ENCODE results near the gene C5orf15. TPM values are rescaled to one million over a fixed set of nuclear protein-coding genes. Genes with fewer than 3 reads are reported as not detected.

Gene C5orf15
- total RNA-seq, 1 experiment from 2014 or later: 28.8 TPM

DNA sequence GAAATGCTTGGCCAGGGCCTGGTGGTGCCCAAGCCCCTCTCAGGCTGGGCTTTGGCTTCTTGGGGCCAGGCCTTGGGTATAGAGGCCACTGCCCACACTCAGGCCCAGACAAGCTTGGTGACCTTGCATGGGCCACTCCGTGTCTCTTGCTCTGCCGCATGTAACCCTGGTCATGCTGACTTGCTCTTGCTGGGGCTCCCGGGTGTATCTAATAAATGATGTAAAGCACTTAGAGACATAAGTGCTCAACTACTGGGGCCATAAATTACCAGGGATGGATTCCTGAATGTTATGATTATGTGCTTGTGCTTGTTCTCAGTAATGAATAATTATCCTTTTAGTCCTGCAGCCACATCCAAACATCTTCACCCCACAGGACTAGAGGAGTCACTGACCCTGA is 54.0 kb downstream of the C5orf15 start (continued):
- TF ChIP-seq POLR2AphosphoS5 (IDR thresholded peaks at IDR 0.05; ENCODE audit: low read depth, low read length) (no peak), POLR2A (IDR thresholded peaks at IDR 0.05; ENCODE audit: borderline replicate concordance, extremely low read depth, insufficient read depth, insufficient read length) (no peak), FOSL1 (IDR thresholded peaks at IDR 0.05; ENCODE audit: low read depth) (no peak), TCF7L2 (IDR thresholded peaks at IDR 0.05; ENCODE audit: borderline replicate concordance, extremely low read depth, insufficient read depth, insufficient read length) (no peak), YY1 (IDR thresholded peaks at IDR 0.05; ENCODE audit: extremely low read depth, insufficient replicate concordance, low read depth, low read length) (no peak)

DNA sequence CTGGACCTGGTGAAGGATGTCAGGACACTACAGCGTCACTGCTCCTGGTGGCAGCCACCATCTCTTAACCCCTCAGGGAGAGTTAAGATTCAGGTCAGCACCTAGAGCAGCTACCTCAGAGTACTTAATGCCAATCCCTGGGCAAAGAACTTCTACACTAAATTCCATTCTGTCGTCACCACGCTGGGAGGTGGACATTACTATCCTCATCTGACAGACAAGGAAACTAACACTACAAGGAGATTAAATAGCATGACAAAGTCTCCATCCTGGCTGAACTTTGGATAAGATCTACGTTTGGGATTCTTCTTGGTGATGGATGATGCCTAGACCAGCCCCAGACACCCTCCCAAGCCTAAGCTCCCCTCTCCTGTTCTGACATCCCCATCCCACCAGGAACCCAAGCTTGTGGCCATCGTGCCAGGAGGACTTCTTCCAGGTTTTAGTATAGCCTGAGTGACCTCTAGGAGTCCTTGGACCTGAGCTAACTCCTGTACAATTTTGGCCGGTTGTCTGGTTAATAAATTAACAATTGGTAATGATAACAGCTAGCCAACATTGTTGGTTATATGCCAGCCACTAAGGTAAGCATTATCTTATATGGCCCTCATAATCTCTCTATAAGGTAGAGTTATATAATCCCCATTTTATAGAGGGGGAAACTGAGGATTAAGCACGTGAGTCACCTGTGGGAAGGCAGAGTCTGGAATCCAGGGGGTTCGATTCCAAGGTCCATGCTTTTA is 54.8 kb downstream of the C5orf15 start:
- intact Hi-C loops (cut with micrococcal nuclease): no loop called here
- no peaks in the 10 kb centered on the region for H3K9me2 ChIP-seq (ENCODE audit: insufficient read depth)
- ATAC-seq (no peak), DNase-seq (ENCODE audit: low read depth, low spot score) (no peak)
- CTCF ChIA-PET: no interaction called here
- POLR2A ChIA-PET: no interaction called here
- H3K9me3 ChIP-seq (ENCODE audit: control insufficient read depth in 1 of 2, insufficient read depth in 1 of 2, low read depth in 1 of 2, low read length in 2 of 2): no peaks in the 10 kb centered on the region
- no peak overlapping the region for H3K4me2 ChIP-seq (ENCODE audit: low read length)
- no peak overlapping the region for H3K27ac ChIP-seq (ENCODE audit: low read depth, low read length)
- no peak overlapping the region for H2AFZ ChIP-seq (ENCODE audit: low read depth, low read length, poor library complexity, severe bottlenecking)
- H4K20me1 ChIP-seq (ENCODE audit: insufficient read depth): no peaks in the 10 kb centered on the region
- H3K27me3 ChIP-seq (ENCODE audit: insufficient read depth, low read length): no peaks in the 10 kb centered on the region
- RAD21 ChIA-PET (ENCODE audit: low non-redundant PET in 1 of 2, low total read pairs in 2 of 2, uncharacterized antibody in 2 of 2, unreplicated experiment in 2 of 2): no interaction called here
- H3K4me3 ChIP-seq (replicated peaks in 1 of 2; ENCODE audit: low read depth in 1 of 2, low read length in 2 of 2): no peak overlapping the region
- H3K36me3 ChIP-seq (ENCODE audit: control insufficient read depth in 1 of 2, insufficient read depth in 2 of 2, low read length in 2 of 2): no peaks in the 10 kb centered on the region
- H3K4me1 ChIP-seq (ENCODE audit: control insufficient read depth in 1 of 2, insufficient read depth in 2 of 2, low read length in 2 of 2): no peaks in the 10 kb centered on the region
- H3K9ac ChIP-seq (ENCODE audit: low read length): no peak overlapping the region
- BruUV-seq (replicated peaks): no TSS peak
- H3K79me2 ChIP-seq (ENCODE audit: insufficient read depth, low read length): no peaks in the 10 kb centered on the region
- TF ChIP-seq POLR2AphosphoS5 (IDR thresholded peaks at IDR 0.05; ENCODE audit: low read depth, low read length) (no peak), EZH2 (IDR thresholded peaks at IDR 0.05) (no peak), SRF (IDR thresholded peaks at IDR 0.05; ENCODE audit: low read depth) (no peak), POLR2A (IDR thresholded peaks at IDR 0.05; ENCODE audit: borderline replicate concordance, extremely low read depth, insufficient read depth, insufficient read length) (no peak), TCF7L2 (IDR thresholded peaks at IDR 0.05; ENCODE audit: borderline replicate concordance, extremely low read depth, insufficient read depth, insufficient read length) (no peak), CEBPB (IDR thresholded peaks at IDR 0.05; ENCODE audit: low read depth) (no peak), RAD21 (IDR thresholded peaks at IDR 0.05; ENCODE audit: low read depth) (no peak), EZH2phosphoT487 (IDR thresholded peaks at IDR 0.05; ENCODE audit: borderline replicate concordance) (no peak), YY1 (IDR thresholded peaks at IDR 0.05; ENCODE audit: extremely low read depth, insufficient replicate concordance, low read depth, low read length) (no peak), FOSL1 (IDR thresholded peaks at IDR 0.05; ENCODE audit: low read depth) (no peak), CBX3 (IDR thresholded peaks at IDR 0.05; ENCODE audit: low read depth) (no peak), SIN3A (IDR thresholded peaks at IDR 0.05; ENCODE audit: low read depth) (no peak), EGR1 (IDR thresholded peaks at IDR 0.05; ENCODE audit: low read depth) (no peak), ELF1 (IDR thresholded peaks at IDR 0.05; ENCODE audit: borderline replicate concordance, low read depth) (no peak), ZNF274 (IDR thresholded peaks at IDR 0.05; ENCODE audit: low read depth, low read length) (no peak), ZFX (IDR thresholded peaks at IDR 0.05) (no peak)
- TF ChIP-seq, protein P1, sequence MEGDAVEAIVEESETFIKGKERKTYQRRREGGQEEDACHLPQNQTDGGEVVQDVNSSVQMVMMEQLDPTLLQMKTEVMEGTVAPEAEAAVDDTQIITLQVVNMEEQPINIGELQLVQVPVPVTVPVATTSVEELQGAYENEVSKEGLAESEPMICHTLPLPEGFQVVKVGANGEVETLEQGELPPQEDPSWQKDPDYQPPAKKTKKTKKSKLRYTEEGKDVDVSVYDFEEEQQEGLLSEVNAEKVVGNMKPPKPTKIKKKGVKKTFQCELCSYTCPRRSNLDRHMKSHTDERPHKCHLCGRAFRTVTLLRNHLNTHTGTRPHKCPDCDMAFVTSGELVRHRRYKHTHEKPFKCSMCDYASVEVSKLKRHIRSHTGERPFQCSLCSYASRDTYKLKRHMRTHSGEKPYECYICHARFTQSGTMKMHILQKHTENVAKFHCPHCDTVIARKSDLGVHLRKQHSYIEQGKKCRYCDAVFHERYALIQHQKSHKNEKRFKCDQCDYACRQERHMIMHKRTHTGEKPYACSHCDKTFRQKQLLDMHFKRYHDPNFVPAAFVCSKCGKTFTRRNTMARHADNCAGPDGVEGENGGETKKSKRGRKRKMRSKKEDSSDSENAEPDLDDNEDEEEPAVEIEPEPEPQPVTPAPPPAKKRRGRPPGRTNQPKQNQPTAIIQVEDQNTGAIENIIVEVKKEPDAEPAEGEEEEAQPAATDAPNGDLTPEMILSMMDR (IDR thresholded peaks at IDR 0.05 in 2 of 3, conservative IDR thresholded peaks at IDR 0.05 in 1 of 3; ENCODE audit: borderline replicate concordance in 1 of 3, insufficient read depth in 1 of 3, low read depth in 2 of 3, low read length in 2 of 3): no peak
- TF ChIP-seq, protein P2, sequence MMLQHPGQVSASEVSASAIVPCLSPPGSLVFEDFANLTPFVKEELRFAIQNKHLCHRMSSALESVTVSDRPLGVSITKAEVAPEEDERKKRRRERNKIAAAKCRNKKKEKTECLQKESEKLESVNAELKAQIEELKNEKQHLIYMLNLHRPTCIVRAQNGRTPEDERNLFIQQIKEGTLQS (IDR thresholded peaks at IDR 0.05): no peak
- TF ChIP-seq, protein P3, sequence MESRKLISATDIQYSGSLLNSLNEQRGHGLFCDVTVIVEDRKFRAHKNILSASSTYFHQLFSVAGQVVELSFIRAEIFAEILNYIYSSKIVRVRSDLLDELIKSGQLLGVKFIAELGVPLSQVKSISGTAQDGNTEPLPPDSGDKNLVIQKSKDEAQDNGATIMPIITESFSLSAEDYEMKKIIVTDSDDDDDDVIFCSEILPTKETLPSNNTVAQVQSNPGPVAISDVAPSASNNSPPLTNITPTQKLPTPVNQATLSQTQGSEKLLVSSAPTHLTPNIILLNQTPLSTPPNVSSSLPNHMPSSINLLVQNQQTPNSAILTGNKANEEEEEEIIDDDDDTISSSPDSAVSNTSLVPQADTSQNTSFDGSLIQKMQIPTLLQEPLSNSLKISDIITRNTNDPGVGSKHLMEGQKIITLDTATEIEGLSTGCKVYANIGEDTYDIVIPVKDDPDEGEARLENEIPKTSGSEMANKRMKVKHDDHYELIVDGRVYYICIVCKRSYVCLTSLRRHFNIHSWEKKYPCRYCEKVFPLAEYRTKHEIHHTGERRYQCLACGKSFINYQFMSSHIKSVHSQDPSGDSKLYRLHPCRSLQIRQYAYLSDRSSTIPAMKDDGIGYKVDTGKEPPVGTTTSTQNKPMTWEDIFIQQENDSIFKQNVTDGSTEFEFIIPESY (IDR thresholded peaks at IDR 0.05; ENCODE audit: extremely low read depth, insufficient replicate concordance, low read length): no peak
- TF ChIP-seq, protein P4, sequence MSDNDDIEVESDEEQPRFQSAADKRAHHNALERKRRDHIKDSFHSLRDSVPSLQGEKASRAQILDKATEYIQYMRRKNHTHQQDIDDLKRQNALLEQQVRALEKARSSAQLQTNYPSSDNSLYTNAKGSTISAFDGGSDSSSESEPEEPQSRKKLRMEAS (IDR thresholded peaks at IDR 0.05): no peak

Data from HCT116 (cell line).